Upper lobe of left lung (tissue), 6 donors: ENCODE results near the gene ECPAS. TPM values are rescaled to one million over a fixed set of nuclear protein-coding genes. Genes with fewer than 3 reads are reported as not detected.
"Not testable (repeated sequence)": the region's sequence is repeated elsewhere in the genome, so short reads cannot be mapped to it uniquely, and the experiment has no call there.

Experiments
- ATAC-seq, 2 donors: fragments of 200-7000 bp; cut with Tn5 transposase; one replicate each; pipeline ENCODE4 v1.9.1; 2022; ENCODE audit warnings: mild to moderate bottlenecking in 2 of 2, moderate library complexity in 2 of 2; ENCODE audit not compliant: low FRiP score in 2 of 2
- DNase-seq, 2 donors: peaks; one replicate each; pipeline ENCODE4 v3.0.0-alpha.2; 2019 to 2020
- H3K27ac ChIP-seq, 4 donors: fragments of 200-600 bp; sonication (generic); one replicate each; pipeline ENCODE4 v1.5.1; 2016 to 2019
- H3K27me3 ChIP-seq, 4 donors: fragments of 200-600 bp; sonication (generic); one replicate each; pipeline ENCODE4 v1.5.1; 2017 to 2019
- H3K36me3 ChIP-seq, 4 donors: fragments of 200-600 bp; sonication (generic); one replicate each; pipeline ENCODE4 v1.5.1; 2016 to 2019
- H3K4me1 ChIP-seq, 4 donors: fragments of 200-600 bp; sonication (generic); one replicate each; pipeline ENCODE4 v1.5.1; 2018 to 2019
- H3K4me3 ChIP-seq, 4 donors: fragments of 200-600 bp; sonication (generic); one replicate each; pipeline ENCODE4 v1.5.1; 2017 to 2019; ENCODE audit warnings: mild to moderate bottlenecking in 2 of 4, moderate library complexity in 1 of 4
- H3K9me3 ChIP-seq, 4 donors: fragments of 200-600 bp; sonication (generic); one replicate each; pipeline ENCODE4 v1.5.1; 2018 to 2019
- EP300 ChIP-seq, 4 donors: sonication (generic); formaldehyde crosslinking; IDR thresholded peaks; one replicate each; pipeline ENCODE4 v1.5.1; 2017; ENCODE audit warnings: antibody characterized with exemption in 4 of 4, control low read depth in 2 of 4
- POLR2A ChIP-seq, 4 donors: fragments of 450-650 bp; IDR thresholded peaks; one replicate each; pipeline ENCODE4 v1.5.1; 2016 to 2017; ENCODE audit warnings: antibody characterized with exemption in 4 of 4, mild to moderate bottlenecking in 2 of 4
- POLR2AphosphoS5 ChIP-seq, 2 donors: sonication (generic); formaldehyde crosslinking; IDR thresholded peaks; one replicate each; pipeline ENCODE4 v1.5.1; 2017; ENCODE audit warnings: antibody characterized with exemption in 2 of 2
- WGBS, 2 donors: methylation state at CpG; one replicate each; pipeline ENCODE4 v1.1.5; 2017 to 2018; 5-methylcytosine and 5-hydroxymethylcytosine counted together
- total RNA-seq, 6 donors: library from RNA; depleted of rRNA in 4 of 6; stranded (reverse); fragments of >200 nt in 4 of 6; gene quantifications; one replicate each; pipeline versions ENCODE4 v1.1.0 to v1.2.1, GENCODE V29; 2016 to 2021
- TF ChIP-seq, protein P1 (sequence below), 6 experiments: fragments of 450-650 bp in 4 of 6; fragments of 200-600 bp in 2 of 6; sonication (generic) in 2 of 6; IDR thresholded peaks; one replicate each; pipeline ENCODE4 v1.5.1; 2016 to 2019; ENCODE audit warnings: antibody characterized with exemption in 6 of 6
- donor health status: DM: no; HTN: no; CAD: no; lungs with moderate emphysema.
- donor health status: DM: no; HTN: yes; CAD: no; lungs with severe emphysema.

Gene ECPAS
- total RNA-seq, 6 donors from 2014 or later: 64.4 to 158 (median 83.3) TPM

DNA sequence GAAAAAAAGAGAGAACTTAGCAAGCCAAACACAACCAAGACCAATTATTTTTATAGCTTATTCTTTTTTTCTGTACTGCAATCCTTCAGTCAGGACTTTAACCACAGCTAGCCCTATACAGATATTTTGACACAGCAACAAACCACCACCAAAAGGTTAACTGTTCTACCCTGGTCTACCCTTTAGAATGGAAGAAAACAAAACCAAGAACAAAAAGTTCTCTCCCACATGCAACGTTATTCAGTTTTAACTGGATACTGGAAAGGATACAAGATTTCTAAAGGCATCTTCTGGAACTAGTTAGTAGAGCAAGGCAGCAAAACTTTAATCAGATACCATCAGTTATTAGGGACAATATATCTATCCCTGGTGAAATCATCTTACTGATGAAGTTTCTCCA lies 32.6 kb downstream of the ECPAS start:
- Histone ChIP-seq H3K27me3 (no peaks in the 10 kb centered on the region), H3K27ac (no peak overlapping the region), H3K9me3 (no peaks in the 10 kb centered on the region), H3K4me1 (peaks cover 0 to 7% (median 1%) of the 10 kb centered on the region in 4 donors), H3K36me3 (peaks cover 0 to 16% (median 0%) of the 10 kb centered on the region in 4 donors), H3K4me3 (no peak overlapping the region)
- 68 to 85% methylated on average over 1 of the region's 1 CpG for WGBS, 2 donors
- TF ChIP-seq EP300 (IDR thresholded peaks at IDR 0.05): no peak
- no peak for TF ChIP-seq POLR2A (IDR thresholded peaks at IDR 0.05)
- DNase-seq (no peak), ATAC-seq (no peak)

DNA sequence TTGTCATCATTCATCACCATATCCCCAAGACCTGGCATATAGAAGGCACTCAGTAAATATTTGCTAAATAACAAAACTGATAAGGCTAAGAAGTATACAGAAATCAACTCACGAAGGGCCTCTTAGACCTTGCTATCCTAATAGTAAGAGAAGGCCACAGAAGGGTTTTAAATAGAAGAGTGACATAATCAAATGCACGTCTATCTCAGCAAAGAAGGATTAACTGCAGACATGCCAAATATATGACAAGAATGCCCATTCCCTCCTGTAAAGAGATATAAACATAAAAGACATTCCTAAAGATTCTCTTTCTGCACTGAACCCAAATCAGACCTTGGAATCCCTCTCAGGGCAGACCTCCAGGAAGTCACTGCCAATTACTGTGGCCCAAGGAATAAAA lies 34.1 kb downstream of the ECPAS start:
- no peak for ATAC-seq
- TF ChIP-seq EP300 (IDR thresholded peaks at IDR 0.05): no peak
- TF ChIP-seq, protein P1, sequence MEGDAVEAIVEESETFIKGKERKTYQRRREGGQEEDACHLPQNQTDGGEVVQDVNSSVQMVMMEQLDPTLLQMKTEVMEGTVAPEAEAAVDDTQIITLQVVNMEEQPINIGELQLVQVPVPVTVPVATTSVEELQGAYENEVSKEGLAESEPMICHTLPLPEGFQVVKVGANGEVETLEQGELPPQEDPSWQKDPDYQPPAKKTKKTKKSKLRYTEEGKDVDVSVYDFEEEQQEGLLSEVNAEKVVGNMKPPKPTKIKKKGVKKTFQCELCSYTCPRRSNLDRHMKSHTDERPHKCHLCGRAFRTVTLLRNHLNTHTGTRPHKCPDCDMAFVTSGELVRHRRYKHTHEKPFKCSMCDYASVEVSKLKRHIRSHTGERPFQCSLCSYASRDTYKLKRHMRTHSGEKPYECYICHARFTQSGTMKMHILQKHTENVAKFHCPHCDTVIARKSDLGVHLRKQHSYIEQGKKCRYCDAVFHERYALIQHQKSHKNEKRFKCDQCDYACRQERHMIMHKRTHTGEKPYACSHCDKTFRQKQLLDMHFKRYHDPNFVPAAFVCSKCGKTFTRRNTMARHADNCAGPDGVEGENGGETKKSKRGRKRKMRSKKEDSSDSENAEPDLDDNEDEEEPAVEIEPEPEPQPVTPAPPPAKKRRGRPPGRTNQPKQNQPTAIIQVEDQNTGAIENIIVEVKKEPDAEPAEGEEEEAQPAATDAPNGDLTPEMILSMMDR (IDR thresholded peaks at IDR 0.05): no peak
- no peak for TF ChIP-seq POLR2AphosphoS5 (IDR thresholded peaks at IDR 0.05)
- TF ChIP-seq POLR2A (IDR thresholded peaks at IDR 0.05): no peak
- Histone ChIP-seq H3K36me3 (peaks cover 0 to 20% (median 0%) of the 10 kb centered on the region in 4 donors), H3K4me1 (no peaks in the 10 kb centered on the region), H3K27me3 (no peaks in the 10 kb centered on the region), H3K9me3 (no peaks in the 10 kb centered on the region), H3K27ac (no peak overlapping the region), H3K4me3 (no peak overlapping the region)
- WGBS, 2 donors: 46 to 49% methylated on average over 2 of the region's 2 CpGs
- DNase-seq: no peak

DNA sequence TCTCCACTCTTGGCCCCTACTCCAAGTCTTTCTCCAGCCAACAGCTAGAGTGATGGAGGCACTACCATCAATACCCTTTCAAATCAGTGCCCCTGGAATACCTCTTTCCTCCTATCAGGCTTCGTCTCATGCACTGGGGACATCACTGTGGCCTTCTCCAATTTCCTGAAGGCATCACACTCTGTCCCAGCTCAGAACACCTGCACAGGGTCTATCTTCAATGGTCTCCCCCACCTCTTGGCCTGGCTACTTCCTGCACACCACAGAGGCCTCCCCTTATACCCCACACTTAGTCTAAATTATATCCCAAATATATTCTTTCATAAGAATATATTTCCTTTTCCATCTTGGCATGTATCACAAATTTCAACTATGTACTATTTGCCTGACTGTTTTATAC lies 34.5 kb downstream of the ECPAS start:
- no peaks in the 10 kb centered on the region for H3K4me1 ChIP-seq
- H3K27ac ChIP-seq: no peak overlapping the region
- H3K36me3 ChIP-seq: peaks cover 0 to 21% (median 0%) of the 10 kb centered on the region in 4 donors
- WGBS, 2 donors: 95 to 96% methylated on average over 1 of the region's 1 CpG
- ATAC-seq (no peak), DNase-seq (no peak)
- TF ChIP-seq POLR2AphosphoS5 (IDR thresholded peaks at IDR 0.05): no peak
- TF ChIP-seq, protein P1 (IDR thresholded peaks at IDR 0.05): no peak
- no peak for TF ChIP-seq EP300 (IDR thresholded peaks at IDR 0.05)
- TF ChIP-seq POLR2A (IDR thresholded peaks at IDR 0.05): no peak
- H3K9me3 ChIP-seq: no peaks in the 10 kb centered on the region
- no peaks in the 10 kb centered on the region for H3K27me3 ChIP-seq
- no peak overlapping the region for H3K4me3 ChIP-seq

DNA sequence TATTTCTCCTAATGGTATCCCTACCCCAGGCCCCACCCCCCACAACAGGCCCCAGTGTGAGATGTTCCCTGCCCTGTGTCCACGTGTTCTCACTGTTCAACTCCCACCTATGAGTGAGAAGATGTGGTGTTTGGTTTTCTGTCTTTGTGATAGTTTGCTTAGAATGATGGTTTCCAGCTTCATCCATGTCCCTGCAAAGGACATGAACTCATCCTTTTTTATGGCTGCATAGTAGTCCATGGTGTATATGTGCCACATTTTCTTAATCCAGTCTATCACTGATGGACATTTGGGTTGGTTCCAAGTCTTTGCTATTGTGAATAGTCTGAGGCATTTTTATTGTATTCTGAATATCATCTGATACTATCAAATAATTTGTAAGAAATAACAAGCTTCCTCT lies 38.4 kb downstream of the ECPAS start:
- DNase-seq, ATAC-seq, H3K9me3 ChIP-seq, H3K4me1 ChIP-seq, H3K27me3 ChIP-seq, H3K27ac ChIP-seq, H3K4me3 ChIP-seq: not testable (repeated sequence)
- peaks cover 0 to 55% (median 2%) of the 10 kb centered on the region in 4 donors for H3K36me3 ChIP-seq
- 95 to 100% methylated on average over 1 of the region's 1 CpG for WGBS, 2 donors

DNA sequence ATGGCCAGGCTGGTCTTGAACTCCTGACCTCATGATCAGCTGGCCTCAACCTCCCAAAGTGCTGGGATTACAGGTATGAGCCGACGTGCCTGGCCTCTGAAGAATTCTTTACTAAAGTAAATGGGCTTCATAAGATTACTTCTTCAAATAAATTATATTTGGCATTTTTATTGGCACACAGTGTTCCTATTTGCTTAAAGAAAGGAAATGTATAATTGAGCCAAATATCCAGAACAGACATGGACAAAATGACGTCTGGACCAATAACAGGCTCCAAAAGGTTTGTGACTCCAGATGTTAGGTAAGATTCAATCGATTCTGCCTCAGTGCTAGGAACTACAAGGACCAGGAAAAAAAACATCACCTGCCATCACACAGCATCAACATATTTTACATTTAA lies 40.7 kb downstream of the ECPAS start:
- no peak for ATAC-seq
- no peak for DNase-seq
- no peaks in the 10 kb centered on the region for H3K9me3 ChIP-seq
- WGBS, 2 donors: 87 to 88% methylated on average over 4 of the region's 4 CpGs
- H3K27ac ChIP-seq: no peak overlapping the region
- H3K36me3 ChIP-seq: peaks cover 8 to 69% (median 19%) of the 10 kb centered on the region in 4 donors
- TF ChIP-seq POLR2A (IDR thresholded peaks at IDR 0.05): no peak
- no peak for TF ChIP-seq POLR2AphosphoS5 (IDR thresholded peaks at IDR 0.05)
- TF ChIP-seq, protein P1 (IDR thresholded peaks at IDR 0.05): no peak
- TF ChIP-seq EP300 (IDR thresholded peaks at IDR 0.05): no peak
- H3K27me3 ChIP-seq: no peaks in the 10 kb centered on the region
- no peaks in the 10 kb centered on the region for H3K4me1 ChIP-seq
- no peak overlapping the region for H3K4me3 ChIP-seq

DNA sequence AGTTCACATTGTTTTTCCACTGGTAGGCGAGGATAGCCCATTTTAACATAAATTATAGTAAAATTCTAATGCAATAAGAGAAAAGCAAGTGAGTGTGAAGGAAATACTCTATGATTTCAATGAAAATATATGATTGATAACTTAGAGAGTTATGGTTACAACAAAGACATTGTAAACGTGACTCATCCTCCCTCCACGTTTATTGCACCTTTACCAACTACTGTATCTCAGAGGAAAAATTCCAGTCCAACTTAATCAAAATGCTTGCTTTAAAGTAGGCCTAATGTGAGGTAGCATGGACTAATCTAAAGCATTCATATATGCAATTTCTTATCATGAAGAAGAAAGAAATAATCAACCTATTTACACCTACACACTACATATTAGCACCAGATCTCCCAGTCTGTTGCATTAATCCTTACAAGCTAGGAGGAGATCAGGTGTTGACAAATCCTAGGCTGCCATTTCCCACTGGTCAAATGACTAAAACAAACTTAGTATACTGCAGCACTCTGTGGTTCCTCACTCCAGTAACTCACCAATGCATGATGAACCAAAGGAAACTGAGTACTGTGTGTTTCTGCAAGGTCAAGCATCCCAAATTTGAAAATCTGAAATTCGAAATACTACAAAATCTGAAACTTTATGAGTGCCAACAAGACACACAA lies 41.7 kb downstream of the ECPAS start:
- Histone ChIP-seq H3K9me3 (no peaks in the 10 kb centered on the region), H3K27me3 (no peaks in the 10 kb centered on the region), H3K36me3 (peaks cover 12 to 79% (median 23%) of the 10 kb centered on the region in 4 donors), H3K4me3 (no peak overlapping the region), H3K4me1 (no peaks in the 10 kb centered on the region), H3K27ac (no peak overlapping the region)
- 94 to 95% methylated on average over 4 of the region's 4 CpGs for WGBS, 2 donors
- no peak for ATAC-seq
- no peak for DNase-seq
- TF ChIP-seq POLR2AphosphoS5 (IDR thresholded peaks at IDR 0.05): no peak
- TF ChIP-seq EP300 (IDR thresholded peaks at IDR 0.05): no peak
- TF ChIP-seq, protein P1 (IDR thresholded peaks at IDR 0.05): no peak
- TF ChIP-seq POLR2A (IDR thresholded peaks at IDR 0.05): no peak
